ENCODE data around the gene NME9. TPM values are rescaled to one million over a fixed set of nuclear protein-coding genes. Genes with fewer than 3 reads are reported as not detected.

NME9 gene
- total RNA-seq, 2 donors from 2014 or later, result 0.40 to 1.3 TPM

GRCh38 chr3:138374573-138375134 lies 45.0 kb upstream of the NME9 start:
- H3K4me1 Mint-ChIP-seq, result no peaks in the 10 kb centered on the region
- no peak for TF ChIP-seq CTCF (conservative IDR thresholded peaks at IDR 0.05)
- DNase-seq, result no peak
- H3K9ac ChIP-seq (ENCODE audit: extremely low read depth, low read length, poor library complexity, severe bottlenecking), result no peak overlapping the region
- H3K9me3 ChIP-seq (ENCODE audit: control insufficient read depth, low read length), result no peaks in the 10 kb centered on the region
- H3K36me3 ChIP-seq (ENCODE audit: control insufficient read depth, insufficient read depth, low read length), result no peaks in the 10 kb centered on the region
- H3K27ac Mint-ChIP-seq, result no peak overlapping the region
- no peak overlapping the region for H3K4me3 ChIP-seq (ENCODE audit: low read length)
- peaks cover 13% of the 10 kb centered on the region for H3K36me3 Mint-ChIP-seq (ENCODE audit: low read depth)
- no peaks in the 10 kb centered on the region for H3K27me3 Mint-ChIP-seq (ENCODE audit: insufficient read depth)
- no peak overlapping the region for H3K27ac ChIP-seq (ENCODE audit: low read depth, low read length)
- H3K9me3 Mint-ChIP-seq, result peaks cover 2% of the 10 kb centered on the region
- 94 to 100% methylated on average over 2 of the region's 2 CpGs for WGBS, 2 experiments (ENCODE audit: insufficient coverage in 1 of 2, insufficient read length in 1 of 2)
- H3K4me3 Mint-ChIP-seq, result no peak overlapping the region
- no peaks in the 10 kb centered on the region for H3K4me1 ChIP-seq (ENCODE audit: control insufficient read depth, insufficient read depth, low read length)
- no peaks in the 10 kb centered on the region for H3K27me3 ChIP-seq (ENCODE audit: control insufficient read depth, insufficient read depth, low read length, poor library complexity, severe bottlenecking)

- H3K9me3 ChIP-seq (ENCODE audit: control insufficient read depth, low read length), result no peaks in the 10 kb centered on the region
- H3K27ac ChIP-seq (ENCODE audit: low read depth, low read length), result no peak overlapping the region
- Mint-ChIP-seq H3K36me3 (ENCODE audit: low read depth) (peaks cover 13% of the 10 kb centered on the region), H3K27ac (no peak overlapping the region), H3K27me3 (ENCODE audit: insufficient read depth) (no peaks in the 10 kb centered on the region), H3K4me1 (no peaks in the 10 kb centered on the region), H3K9me3 (peaks cover 2% of the 10 kb centered on the region), H3K4me3 (no peak overlapping the region)
- no peaks in the 10 kb centered on the region for H3K36me3 ChIP-seq (ENCODE audit: control insufficient read depth, insufficient read depth, low read length)
- H3K4me3 ChIP-seq (ENCODE audit: low read length), result no peak overlapping the region
- WGBS, 2 experiments (ENCODE audit: insufficient coverage in 1 of 2, insufficient read length in 1 of 2), result 96 to 98% methylated on average over 5 of the region's 5 CpGs
- DNase-seq, result no peak
- no peaks in the 10 kb centered on the region for H3K27me3 ChIP-seq (ENCODE audit: control insufficient read depth, insufficient read depth, low read length, poor library complexity, severe bottlenecking)
- no peaks in the 10 kb centered on the region for H3K4me1 ChIP-seq (ENCODE audit: control insufficient read depth, insufficient read depth, low read length)
- H3K9ac ChIP-seq (ENCODE audit: extremely low read depth, low read length, poor library complexity, severe bottlenecking), result no peak overlapping the region
- TF ChIP-seq CTCF (conservative IDR thresholded peaks at IDR 0.05), result no peak
Measured at GRCh38 chr3:138373736-138374094, 44.1 kb upstream of the NME9 start.

- 92 to 93% methylated on average over 6 to 7 of the region's 7 CpGs for WGBS, 2 experiments (ENCODE audit: insufficient coverage in 1 of 2, insufficient read length in 1 of 2)
- Histone ChIP-seq H3K4me3 (ENCODE audit: low read length) (no peak overlapping the region), H3K9ac (ENCODE audit: extremely low read depth, low read length, poor library complexity, severe bottlenecking) (no peak overlapping the region), H3K4me1 (ENCODE audit: control insufficient read depth, insufficient read depth, low read length) (no peaks in the 10 kb centered on the region), H3K36me3 (ENCODE audit: control insufficient read depth, insufficient read depth, low read length) (no peaks in the 10 kb centered on the region), H3K27me3 (ENCODE audit: control insufficient read depth, insufficient read depth, low read length, poor library complexity, severe bottlenecking) (no peaks in the 10 kb centered on the region), H3K9me3 (ENCODE audit: control insufficient read depth, low read length) (no peaks in the 10 kb centered on the region), H3K27ac (ENCODE audit: low read depth, low read length) (no peak overlapping the region)
- Mint-ChIP-seq H3K9me3 (peaks cover 2% of the 10 kb centered on the region), H3K4me1 (no peaks in the 10 kb centered on the region), H3K4me3 (no peak overlapping the region), H3K27ac (no peak overlapping the region), H3K36me3 (ENCODE audit: low read depth) (peaks cover 13% of the 10 kb centered on the region), H3K27me3 (ENCODE audit: insufficient read depth) (no peaks in the 10 kb centered on the region)
- no peak for DNase-seq
- no peak for TF ChIP-seq CTCF (conservative IDR thresholded peaks at IDR 0.05)
Measured at GRCh38 chr3:138373087-138373735, 43.6 kb upstream of the NME9 start.

All from endodermal cell (in vitro differentiated cells).